ENCODE results near the gene PRLR.

DNA sequence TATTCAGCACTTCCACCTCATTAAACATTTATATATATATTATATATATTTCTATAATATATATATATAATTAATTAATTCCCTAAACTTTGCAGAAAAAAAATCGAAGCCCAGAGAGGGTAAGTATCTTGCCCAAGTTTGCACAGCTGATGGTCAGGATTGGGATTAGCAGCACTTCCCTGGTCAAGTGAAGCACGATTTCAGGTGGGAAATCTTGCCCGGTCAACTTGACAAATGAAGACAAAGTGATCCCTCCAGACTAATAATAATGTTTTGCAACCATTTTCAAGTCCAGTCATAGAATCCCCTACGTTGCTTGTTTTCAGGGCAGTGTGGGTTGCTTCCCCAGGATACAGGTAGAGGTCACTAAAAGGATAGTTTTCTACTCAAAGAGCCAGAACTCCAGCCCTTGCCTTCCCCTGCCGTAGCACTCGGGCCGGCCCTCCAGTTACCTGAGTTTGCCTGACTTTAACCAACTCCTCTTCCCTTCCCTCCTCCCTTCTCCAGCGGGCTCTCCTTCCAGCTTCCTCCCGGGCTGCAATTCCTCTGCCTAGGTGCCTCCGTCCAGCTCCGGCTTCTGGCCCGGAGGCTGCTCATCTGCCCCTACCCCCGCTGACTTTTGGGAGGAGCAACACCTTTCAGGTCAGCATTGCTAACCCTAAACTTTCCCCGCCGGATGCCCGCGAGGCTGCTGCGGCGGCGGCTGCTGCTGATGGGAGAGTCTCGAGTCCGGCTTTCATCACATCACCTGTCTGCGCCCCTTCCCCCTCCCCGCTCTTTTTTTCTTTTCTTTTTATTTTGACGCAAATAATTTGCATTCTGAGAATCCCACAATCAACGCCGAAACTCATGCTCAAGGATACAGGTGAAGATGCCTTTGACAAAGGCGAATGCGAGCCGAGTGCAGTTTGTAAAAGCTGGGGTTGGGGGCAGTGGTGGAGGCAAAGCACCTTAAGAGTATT, 930 bp downstream of the PRLR start:
- TF ChIP-seq, protein P1, sequence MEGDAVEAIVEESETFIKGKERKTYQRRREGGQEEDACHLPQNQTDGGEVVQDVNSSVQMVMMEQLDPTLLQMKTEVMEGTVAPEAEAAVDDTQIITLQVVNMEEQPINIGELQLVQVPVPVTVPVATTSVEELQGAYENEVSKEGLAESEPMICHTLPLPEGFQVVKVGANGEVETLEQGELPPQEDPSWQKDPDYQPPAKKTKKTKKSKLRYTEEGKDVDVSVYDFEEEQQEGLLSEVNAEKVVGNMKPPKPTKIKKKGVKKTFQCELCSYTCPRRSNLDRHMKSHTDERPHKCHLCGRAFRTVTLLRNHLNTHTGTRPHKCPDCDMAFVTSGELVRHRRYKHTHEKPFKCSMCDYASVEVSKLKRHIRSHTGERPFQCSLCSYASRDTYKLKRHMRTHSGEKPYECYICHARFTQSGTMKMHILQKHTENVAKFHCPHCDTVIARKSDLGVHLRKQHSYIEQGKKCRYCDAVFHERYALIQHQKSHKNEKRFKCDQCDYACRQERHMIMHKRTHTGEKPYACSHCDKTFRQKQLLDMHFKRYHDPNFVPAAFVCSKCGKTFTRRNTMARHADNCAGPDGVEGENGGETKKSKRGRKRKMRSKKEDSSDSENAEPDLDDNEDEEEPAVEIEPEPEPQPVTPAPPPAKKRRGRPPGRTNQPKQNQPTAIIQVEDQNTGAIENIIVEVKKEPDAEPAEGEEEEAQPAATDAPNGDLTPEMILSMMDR (IDR thresholded peaks at IDR 0.05; ENCODE audit: insufficient read depth, low read depth, low read length) = no peak
- peak; percentile 78 for TF ChIP-seq EZH2 (IDR thresholded peaks at IDR 0.05; ENCODE audit: insufficient read depth, low read length)

All from astrocyte (in vitro differentiated cells and primary cell).